IMR-90 (cell line): ENCODE measurements around the gene DAB1. TPM values are rescaled to one million over a fixed set of nuclear protein-coding genes. Genes with fewer than 3 reads are reported as not detected.

Source experiments
- ATAC-seq: fragments of 200-7000 bp; cut with Tn5 transposase; 2 replicates; pipeline ENCODE4 v1.9.1; 2020; ENCODE audit warnings: low read depth, mild to moderate bottlenecking, moderate library complexity
- BruUV-seq: library from RNA; stranded (reverse); fragments of 400-500 nt; replicated peaks from 2 replicates; lab custom pipeline; 2021; lab: Mats Ljungman, UMichigan
- CTCF ChIA-PET: fragments of 300-600 bp; formaldehyde crosslinking; extraction: SDS; loops from one replicate; lab custom pipeline; 2021; ENCODE audit warnings: antibody characterized with exemption; lab: Yijun Ruan, JAX
- POLR2A ChIA-PET: fragments of 300-600 bp; sonication (Branson Sonifier 250); formaldehyde crosslinking; loops from one replicate; lab custom pipeline; 2022; ENCODE audit warnings: antibody characterized with exemption; ENCODE audit not compliant: unreplicated experiment; lab: Charles Lee
- DNase-seq: peaks from one replicate; pipeline ENCODE4 v3.0.0; 2013
- H2AFZ ChIP-seq: replicated peaks from 2 replicates; pipeline ENCODE3; 2013; ENCODE audit warnings: low read length, mild to moderate bottlenecking; ENCODE audit not compliant: poor library complexity
- H2AK5ac ChIP-seq: 2 replicates; pipeline ENCODE4 v1.6.1; 2013; ENCODE audit warnings: low read depth, low read length, inconsistent platforms
- H2AK9ac ChIP-seq: replicated peaks from 2 replicates; pipeline ENCODE3; 2013; ENCODE audit warnings: mild to moderate bottlenecking, low read depth, low read length, moderate library complexity; ENCODE audit not compliant: poor library complexity
- H2BK120ac ChIP-seq: 2 replicates; pipeline ENCODE4 v1.6.1; 2013; ENCODE audit warnings: low read depth, low read length, inconsistent platforms
- H2BK15ac ChIP-seq: 3 replicates; pipeline ENCODE4 v1.6.1; 2013; ENCODE audit warnings: low read depth, low read length, inconsistent platforms
- H2BK20ac ChIP-seq: 2 replicates; pipeline ENCODE4 v1.6.1; 2013; ENCODE audit warnings: low read depth, mild to moderate bottlenecking, inconsistent platforms, low read length, moderate library complexity
- H2BK5ac ChIP-seq: 2 replicates; pipeline ENCODE4 v1.6.1; 2013; ENCODE audit warnings: mild to moderate bottlenecking, low read depth, low read length, inconsistent platforms; ENCODE audit not compliant: poor library complexity, severe bottlenecking
- H3K14ac ChIP-seq: replicated peaks from 2 replicates; pipeline ENCODE4 v1.6.1; 2013; ENCODE audit warnings: low read depth, low read length, inconsistent platforms
- H3K18ac ChIP-seq: 2 replicates; pipeline ENCODE4 v1.6.1; 2013; ENCODE audit warnings: low read depth, low read length, control low read depth
- H3K23ac ChIP-seq: 2 replicates; pipeline ENCODE4 v1.6.1; 2013; ENCODE audit warnings: low read depth, low read length, inconsistent platforms
- H3K27ac ChIP-seq: 2 replicates; pipeline ENCODE4 v1.5.1; 2013; ENCODE audit warnings: mild to moderate bottlenecking, control low read depth, low read length; ENCODE audit not compliant: insufficient read depth
- H3K27me3 ChIP-seq: 2 replicates; pipeline ENCODE4 v1.6.1; 2013; ENCODE audit warnings: low read length; ENCODE audit not compliant: control insufficient read depth, insufficient read depth
- H3K36me3 ChIP-seq: 2 replicates; pipeline ENCODE4 v1.6.1; 2013; ENCODE audit warnings: low read length, mixed read lengths; ENCODE audit not compliant: control insufficient read depth, insufficient read depth
- H3K4ac ChIP-seq: 2 replicates; pipeline ENCODE4 v1.6.1; 2013; ENCODE audit warnings: low read depth, low read length, inconsistent platforms
- H3K4me1 ChIP-seq: 2 replicates; pipeline ENCODE4 v1.6.1; 2013; ENCODE audit warnings: low read length, mixed read lengths; ENCODE audit not compliant: control insufficient read depth, insufficient read depth
- H3K4me2 ChIP-seq: 2 replicates; pipeline ENCODE4 v1.6.1; 2013; ENCODE audit warnings: low read depth, mild to moderate bottlenecking, control low read depth, low read length, moderate library complexity
- H3K4me3 ChIP-seq: 2 replicates; pipeline ENCODE4 v1.5.1; 2013; ENCODE audit warnings: low read depth, mild to moderate bottlenecking, control low read depth, low read length, moderate library complexity; ENCODE audit not compliant: insufficient read depth
- H3K56ac ChIP-seq: 2 replicates; pipeline ENCODE4 v1.6.1; 2013; ENCODE audit warnings: low read length, inconsistent platforms; ENCODE audit not compliant: insufficient read depth; ENCODE audit errors: extremely low read depth
- H3K79me1 ChIP-seq, 2 experiments: 2 replicates each; pipeline ENCODE4 v1.6.1; 2013; ENCODE audit warnings: low read length in 2 of 2, inconsistent platforms in 1 of 2, low read depth in 1 of 2
- H3K9ac ChIP-seq: 2 replicates; pipeline ENCODE4 v1.6.1; 2013; ENCODE audit warnings: low read depth, low read length, control low read depth
- H3K9me1 ChIP-seq: 2 replicates; pipeline ENCODE4 v1.6.1; 2013; ENCODE audit warnings: low read length, inconsistent platforms; ENCODE audit not compliant: insufficient read depth
- H3K9me3 ChIP-seq: 2 replicates; pipeline ENCODE4 v1.6.1; 2013; ENCODE audit warnings: low read length; ENCODE audit not compliant: control insufficient read depth, insufficient read depth
- H4K20me1 ChIP-seq: 2 replicates; pipeline ENCODE4 v1.6.1; 2013; ENCODE audit warnings: low read length, inconsistent platforms; ENCODE audit not compliant: insufficient read depth
- H4K5ac ChIP-seq: 2 replicates; pipeline ENCODE4 v1.6.1; 2013; ENCODE audit warnings: mild to moderate bottlenecking, low read depth, low read length, control low read depth
- H4K8ac ChIP-seq, 2 experiments: 2 replicates each; pipeline ENCODE4 v1.6.1; 2013; ENCODE audit warnings: low read depth in 2 of 2, low read length in 2 of 2, control low read depth in 1 of 2, inconsistent platforms in 1 of 2
- H4K91ac ChIP-seq: 2 replicates; pipeline ENCODE4 v1.6.1; 2013; ENCODE audit warnings: low read depth, low read length, inconsistent platforms; ENCODE audit not compliant: insufficient read depth
- CEBPB ChIP-seq: IDR thresholded peaks from 2 replicates; pipeline ENCODE4 v1.6.1; 2012; ENCODE audit warnings: low read depth, low read length, improper control_type of control experiment
- RCOR1 ChIP-seq: IDR thresholded peaks from 2 replicates; pipeline ENCODE4 v1.6.1; 2012; ENCODE audit warnings: mild to moderate bottlenecking, low read length, improper control_type of control experiment; ENCODE audit not compliant: insufficient replicate concordance
- WGBS, 2 experiments: methylation state at CpG; one replicate each; pipeline versions ENCODE4 v1.1.5 to v1.1.7; 2013; ENCODE audit warnings: missing lambda C conversion rate in 2 of 2; ENCODE audit not compliant: insufficient read length in 1 of 2; ENCODE audit errors: extremely low coverage in 2 of 2; 5-methylcytosine and 5-hydroxymethylcytosine counted together
- dilution Hi-C: fragments of 300-500 bp; cut with HindIII; formaldehyde crosslinking; loops from one replicate; pipeline ENCODE4 v1.14.3; 2018; ENCODE audit warnings: low sequenced_read_pairs; ENCODE audit not compliant: unreplicated experiment
- in situ Hi-C: fragments of 300-500 bp; cut with MboI; formaldehyde crosslinking; loops from 3 replicates; pipeline ENCODE4 v1.14.3; 2019; ENCODE audit warnings: low sequenced_read_pairs, inconsistent platforms, mixed read lengths
- intact Hi-C: fragments of 100-400 bp; cut with micrococcal nuclease; formaldehyde crosslinking; loops from 2 replicates; pipeline ENCODE4 v1.10.0; 2022
- polyA plus RNA-seq, 3 experiments: library from polyadenylated mRNA; depleted of rRNA; stranded (reverse); fragments of >200 nt; gene quantifications; 2 replicates each; pipeline ENCODE4 v1.2.3, GENCODE V29; 2012; ENCODE audit warnings: low replicate concordance in 1 of 3
- total RNA-seq: library from RNA; depleted of rRNA; stranded (reverse); fragments of >200 nt; gene quantifications from 2 replicates; pipeline ENCODE4 v1.2.3, GENCODE V29; 2012

The DAB1 gene
- total and polyA plus RNA-seq, 2 of the 4 experiments (the other 2 are of a cell fraction) = 0.18 to 0.41 TPM

DNA sequence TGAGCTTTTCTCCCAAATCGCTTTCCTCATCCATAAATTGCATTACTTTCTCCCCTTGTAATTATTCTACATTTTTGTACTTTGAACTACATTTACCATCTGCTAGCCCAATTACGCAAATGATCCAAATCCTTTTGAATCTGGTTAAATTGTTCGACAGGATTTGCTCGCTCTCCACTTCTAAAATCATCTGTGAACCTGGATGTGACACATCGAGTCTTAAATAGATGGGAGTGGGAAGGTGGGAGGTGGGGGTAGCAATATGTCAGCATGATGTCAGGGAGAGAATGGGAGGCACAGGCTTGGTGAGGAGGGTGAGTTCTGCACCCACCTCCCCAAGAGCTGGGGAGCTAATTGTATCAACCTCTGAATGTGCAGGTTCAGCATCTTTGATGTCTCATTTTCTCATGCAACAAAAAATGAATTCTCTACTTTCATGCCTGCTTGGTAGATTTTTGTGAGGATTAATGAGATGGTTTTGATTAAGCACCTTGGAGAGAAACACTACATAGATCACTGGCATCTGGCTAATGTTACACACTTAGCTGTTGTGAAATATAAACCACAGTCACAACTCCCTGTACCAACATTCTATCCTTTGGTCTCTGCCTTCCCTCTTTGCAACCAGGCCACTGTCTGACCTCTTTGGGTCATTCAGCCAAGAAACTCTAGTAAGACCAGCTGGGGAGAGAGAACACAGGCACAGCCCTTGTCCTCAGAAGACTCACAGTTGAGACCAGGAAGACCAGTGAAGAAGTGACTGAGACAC lies 165.1 kb downstream of the DAB1 start:
- H4K8ac ChIP-seq = no peak overlapping the region
- H2BK5ac ChIP-seq = no peak overlapping the region
- H3K14ac ChIP-seq = no peak overlapping the region
- H3K9ac ChIP-seq = no peak overlapping the region
- no peak overlapping the region for H3K4me2 ChIP-seq
- ATAC-seq (peak; percentile 29), DNase-seq (no peak)
- no peak overlapping the region for H2AK5ac ChIP-seq
- intact Hi-C loops = no loop called here
- H3K27ac ChIP-seq = no peak overlapping the region
- no peak overlapping the region for H3K18ac ChIP-seq
- H3K56ac ChIP-seq = no peak overlapping the region
- no peaks in the 10 kb centered on the region; the same call in 1 of the 2 replicates for H3K9me3 ChIP-seq
- dilution Hi-C loops = no loop called here
- no peak overlapping the region for H4K91ac ChIP-seq
- H3K27me3 ChIP-seq = no peaks in the 10 kb centered on the region
- WGBS, 2 experiments = 80% methylated on average over 1 of the region's 5 CpGs; no CpG with 5 or more reads in 1 of the 2 experiments
- no peaks in the 10 kb centered on the region for H4K20me1 ChIP-seq
- H2BK120ac ChIP-seq = no peak overlapping the region
- H2AK9ac ChIP-seq = no peak overlapping the region
- H3K4me3 ChIP-seq = no peak overlapping the region
- ChIA-PET POLR2A (no interaction called here), CTCF (interaction anchor here (1.2 kb wide), 1 partner anchor 163 kb away, joined by 3 read pairs; no protein-coding TSS in a partner anchor)
- in situ Hi-C loops = no loop called here
- no peaks in the 10 kb centered on the region for H3K79me1 ChIP-seq
- no peaks in the 10 kb centered on the region for H3K9me1 ChIP-seq
- no peaks in the 10 kb centered on the region for H3K36me3 ChIP-seq
- H3K23ac ChIP-seq = no peak overlapping the region
- TF ChIP-seq CEBPB (0 out of 2 replicates have a peak, but pooled peaks have one; percentile 4), RCOR1 (no peak)
- no peaks in the 10 kb centered on the region for H3K4me1 ChIP-seq
- no peak overlapping the region for H3K4ac ChIP-seq
- no peak overlapping the region for H2AFZ ChIP-seq
- no peak overlapping the region for H2BK15ac ChIP-seq
- no TSS peak for BruUV-seq
- H4K5ac ChIP-seq = no peak overlapping the region
- H2BK20ac ChIP-seq = no peak overlapping the region
